Left renal pelvis (tissue), 4 donors: ENCODE measurements around the gene FAM90A26. TPM values are rescaled to one million over a fixed set of nuclear protein-coding genes. Genes with fewer than 3 reads are reported as not detected.
"Not testable (repeated sequence)": the region's sequence is repeated elsewhere in the genome, so short reads cannot be mapped to it uniquely, and the experiment has no call there.

ENCODE experiments used
- DNase-seq, 4 donors: peaks; one replicate each; pipeline ENCODE4 v3.0.0-alpha.2; 2013; ENCODE audit warnings: low read depth in 4 of 4, low spot score in 3 of 4
- polyA plus RNA-seq, 4 donors: library from polyadenylated mRNA; unstranded; fragments of 120-200 nt; gene quantifications; one replicate each; pipeline ENCODE4 v1.2.1, GENCODE V29; 2013; ENCODE audit not compliant: insufficient read length in 4 of 4

FAM90A26 gene
- under 1 TPM in 1 of 4 donors, not detected in 3; 0.06 TPM for polyA plus RNA-seq

GRCh38 chr4:9169791-9170459 lies at the start of gene FAM90A26:
Gene FAM90A26, plus strand, starts transcription at chr4:9170409. Its CDS starts 2,764 bp downstream, at chr4:9173173.
- DNase-seq: not testable (repeated sequence)

GRCh38 chr4:9122711-9123110 lies 47.5 kb upstream of the FAM90A26 start:
- DNase-seq: not testable (repeated sequence)

GRCh38 chr4:9123572-9124007 lies 46.6 kb upstream of the FAM90A26 start:
- DNase-seq: peak in 2 of 4 donors; percentile 23 to 43

- not testable (repeated sequence) for DNase-seq
Observed at GRCh38 chr4:9125601-9126161, 44.5 kb upstream of the FAM90A26 start.

- DNase-seq: not testable (repeated sequence)
Observed at GRCh38 chr4:9131420-9131819, 38.8 kb upstream of the FAM90A26 start.

- DNase-seq: not testable (repeated sequence)
Observed at GRCh38 chr4:9132849-9133248, 37.4 kb upstream of the FAM90A26 start.

- DNase-seq: not testable (repeated sequence)
Observed at GRCh38 chr4:9134011-9134410, 36.2 kb upstream of the FAM90A26 start.

- not testable (repeated sequence) for DNase-seq
Observed at GRCh38 chr4:9134556-9134955, 35.7 kb upstream of the FAM90A26 start.

- DNase-seq: not testable (repeated sequence)
Observed at GRCh38 chr4:9141050-9141449, 29.2 kb upstream of the FAM90A26 start.

- not testable (repeated sequence) for DNase-seq
Observed at GRCh38 chr4:9142786-9143185, 27.4 kb upstream of the FAM90A26 start.

GRCh38 chr4:9143421-9144080 lies 26.7 kb upstream of the FAM90A26 start:
- DNase-seq: no peak

GRCh38 chr4:9146967-9147366 lies 23.2 kb upstream of the FAM90A26 start:
- DNase-seq: no peak

- not testable (repeated sequence) for DNase-seq
Observed at GRCh38 chr4:9147368-9147767, 22.8 kb upstream of the FAM90A26 start.

- DNase-seq: not testable (repeated sequence)
Observed at GRCh38 chr4:9148611-9149409, 21.4 kb upstream of the FAM90A26 start.

GRCh38 chr4:9151809-9152179 lies 18.4 kb upstream of the FAM90A26 start:
- DNase-seq: peak in 2 of 4 donors; percentile 21 to 25

- peak; percentile 80 to 85 (median 83) for DNase-seq
Observed at GRCh38 chr4:9152180-9153007, 17.8 kb upstream of the FAM90A26 start.

GRCh38 chr4:9153008-9153570 lies 17.1 kb upstream of the FAM90A26 start:
- peak; percentile 90 to 96 (median 94) for DNase-seq

GRCh38 chr4:9153571-9154157 lies 16.5 kb upstream of the FAM90A26 start:
- not testable (repeated sequence) for DNase-seq
